ENCODE measurements around the gene DENND2D. TPM values are rescaled to one million over a fixed set of nuclear protein-coding genes. Genes with fewer than 3 reads are reported as not detected.
"Not testable (repeated sequence)": the region's sequence is repeated elsewhere in the genome, so short reads cannot be mapped to it uniquely, and the experiment has no call there.

DENND2D gene
- total and polyA plus RNA-seq, 2 donors (not counting 3 experiments of a cell fraction or from before 2014, with no cell fraction given) = 0.41 to 1.00 TPM

DNA sequence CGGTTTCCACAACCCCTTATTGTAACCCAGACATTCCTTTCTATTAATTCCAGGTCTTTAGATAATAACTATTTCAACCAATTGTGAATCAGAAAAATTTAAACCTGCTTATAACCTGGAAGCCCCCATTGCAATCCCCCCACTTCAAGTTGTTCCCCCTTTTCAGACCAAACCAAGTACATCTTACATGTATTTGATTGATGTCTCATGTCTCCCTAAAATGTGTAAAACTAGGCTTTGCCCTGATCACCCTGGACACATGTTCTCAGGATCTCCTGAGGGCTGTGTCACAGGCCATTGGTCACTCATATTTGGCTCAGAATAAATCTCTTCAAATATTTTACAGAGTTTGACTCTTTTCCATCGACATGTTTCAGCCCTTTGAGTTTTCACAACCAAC, 14.8 kb upstream of the DENND2D start:
- CTCF ChIA-PET = interaction anchor here (1.6 to 1.9 kb wide), 2 partner anchors 8 to 185 kb away, joined by 6 to 7 read pairs; no protein-coding TSS in a partner anchor
- dilution Hi-C loops (cut with MboI; ENCODE audit: extremely low pct_ligation_motif_present, low sequenced_read_pairs); intact Hi-C loops (cut with micrococcal nuclease); H4K20me1 ChIP-seq (replicated peaks; ENCODE audit: control insufficient read depth, extremely low read depth, insufficient read depth, low read length); H3K4me1 ChIP-seq (ENCODE audit: control insufficient read depth, extremely low read depth, insufficient read depth, low read length); H3K4me3 ChIP-seq (replicated peaks in 1 of 3; ENCODE audit: insufficient read depth in 1 of 3, low read depth in 1 of 3, low read length in 3 of 3); H3K79me2 ChIP-seq (ENCODE audit: control insufficient read depth, insufficient read depth, low read length); DNase-seq (ENCODE audit: low read depth, low spot score); H3K9me1 ChIP-seq (replicated peaks; ENCODE audit: control insufficient read depth, extremely low read depth, insufficient read depth, low read length); H3K27ac ChIP-seq (ENCODE audit: insufficient read depth, low read depth, low read length); H3K9me3 ChIP-seq (replicated peaks; ENCODE audit: control insufficient read depth, insufficient read depth, low read length); H3K9ac ChIP-seq (replicated peaks; ENCODE audit: extremely low read depth, insufficient read depth, low read length); BruUV-seq (replicated peaks); FAIRE-seq; H3K27me3 ChIP-seq (ENCODE audit: control insufficient read depth in 2 of 2, insufficient read depth in 2 of 2, low read length in 2 of 2); H3K4me2 ChIP-seq (ENCODE audit: insufficient read depth, low read length); H3K36me3 ChIP-seq (ENCODE audit: control insufficient read depth in 2 of 2, extremely low read depth in 1 of 2, insufficient read depth in 2 of 2, low read length in 2 of 2); POLR2A ChIA-PET; H2AFZ ChIP-seq (ENCODE audit: low read depth, low read length): not testable (repeated sequence)

DNA sequence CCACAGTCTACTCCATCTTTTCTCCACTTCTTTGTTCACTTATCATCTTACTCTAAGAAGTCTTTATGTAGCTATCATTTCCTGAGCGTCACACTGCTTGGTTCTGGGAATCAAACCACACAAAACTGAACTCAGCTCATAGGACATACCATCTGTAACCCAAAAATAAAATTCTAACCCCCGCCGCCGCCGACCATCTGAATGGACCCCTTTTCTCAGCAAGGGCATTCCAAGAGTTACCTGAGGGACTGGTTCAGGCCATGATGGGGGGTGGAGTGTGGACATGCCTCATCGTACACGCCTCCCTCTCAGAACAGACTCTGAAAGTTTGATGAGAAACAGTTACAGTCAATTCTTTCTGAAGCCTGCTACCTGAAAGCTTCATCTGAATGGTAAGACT, 14.4 kb upstream of the DENND2D start:
- Histone ChIP-seq H2AFZ (ENCODE audit: low read depth, low read length) (no peak overlapping the region), H3K79me2 (ENCODE audit: control insufficient read depth, insufficient read depth, low read length) (no peaks in the 10 kb centered on the region), H4K20me1 (replicated peaks; ENCODE audit: control insufficient read depth, extremely low read depth, insufficient read depth, low read length) (no peaks in the 10 kb centered on the region), H3K9me3 (replicated peaks; ENCODE audit: control insufficient read depth, insufficient read depth, low read length) (no peaks in the 10 kb centered on the region), H3K9me1 (replicated peaks; ENCODE audit: control insufficient read depth, extremely low read depth, insufficient read depth, low read length) (no peaks in the 10 kb centered on the region), H3K27me3 (ENCODE audit: control insufficient read depth in 2 of 2, insufficient read depth in 2 of 2, low read length in 2 of 2) (peaks cover 2 to 5% of the 10 kb centered on the region in 2 experiments), H3K9ac (replicated peaks; ENCODE audit: extremely low read depth, insufficient read depth, low read length) (no peak overlapping the region), H3K4me1 (ENCODE audit: control insufficient read depth, extremely low read depth, insufficient read depth, low read length) (no peaks in the 10 kb centered on the region), H3K4me2 (ENCODE audit: insufficient read depth, low read length) (no peak overlapping the region), H3K4me3 (replicated peaks in 1 of 3; ENCODE audit: insufficient read depth in 1 of 3, low read depth in 1 of 3, low read length in 3 of 3) (no peak overlapping the region), H3K27ac (ENCODE audit: insufficient read depth, low read depth, low read length) (no peak overlapping the region), H3K36me3 (ENCODE audit: control insufficient read depth in 2 of 2, extremely low read depth in 1 of 2, insufficient read depth in 2 of 2, low read length in 2 of 2) (no peaks in the 10 kb centered on the region)
- FAIRE-seq (no peak), DNase-seq (ENCODE audit: low read depth, low spot score) (no peak)
- TF ChIP-seq FOS (IDR thresholded peaks at IDR 0.05; ENCODE audit: borderline replicate concordance, insufficient read depth, low read length) (no peak), POLR2AphosphoS5 (IDR thresholded peaks at IDR 0.05; ENCODE audit: insufficient read depth, low read depth, low read length) (no peak), MYC (IDR thresholded peaks at IDR 0.05; ENCODE audit: low read depth, low read length) (no peak), JUN (IDR thresholded peaks at IDR 0.05; ENCODE audit: borderline replicate concordance, insufficient read depth, insufficient read length, low read depth) (no peak), GATA2 (IDR thresholded peaks at IDR 0.05; ENCODE audit: insufficient read depth, insufficient read length, low read depth, low read length) (no peak), EZH2 (IDR thresholded peaks at IDR 0.05; ENCODE audit: borderline replicate concordance, low read depth, low read length, severe bottlenecking) (no peak), POLR2A (IDR thresholded peaks at IDR 0.05; ENCODE audit: low read depth, low read length) (no peak)
- TF ChIP-seq, protein P1, sequence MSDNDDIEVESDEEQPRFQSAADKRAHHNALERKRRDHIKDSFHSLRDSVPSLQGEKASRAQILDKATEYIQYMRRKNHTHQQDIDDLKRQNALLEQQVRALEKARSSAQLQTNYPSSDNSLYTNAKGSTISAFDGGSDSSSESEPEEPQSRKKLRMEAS (IDR thresholded peaks at IDR 0.05; ENCODE audit: insufficient read depth, insufficient read length) = no peak
- TF ChIP-seq, protein P2, sequence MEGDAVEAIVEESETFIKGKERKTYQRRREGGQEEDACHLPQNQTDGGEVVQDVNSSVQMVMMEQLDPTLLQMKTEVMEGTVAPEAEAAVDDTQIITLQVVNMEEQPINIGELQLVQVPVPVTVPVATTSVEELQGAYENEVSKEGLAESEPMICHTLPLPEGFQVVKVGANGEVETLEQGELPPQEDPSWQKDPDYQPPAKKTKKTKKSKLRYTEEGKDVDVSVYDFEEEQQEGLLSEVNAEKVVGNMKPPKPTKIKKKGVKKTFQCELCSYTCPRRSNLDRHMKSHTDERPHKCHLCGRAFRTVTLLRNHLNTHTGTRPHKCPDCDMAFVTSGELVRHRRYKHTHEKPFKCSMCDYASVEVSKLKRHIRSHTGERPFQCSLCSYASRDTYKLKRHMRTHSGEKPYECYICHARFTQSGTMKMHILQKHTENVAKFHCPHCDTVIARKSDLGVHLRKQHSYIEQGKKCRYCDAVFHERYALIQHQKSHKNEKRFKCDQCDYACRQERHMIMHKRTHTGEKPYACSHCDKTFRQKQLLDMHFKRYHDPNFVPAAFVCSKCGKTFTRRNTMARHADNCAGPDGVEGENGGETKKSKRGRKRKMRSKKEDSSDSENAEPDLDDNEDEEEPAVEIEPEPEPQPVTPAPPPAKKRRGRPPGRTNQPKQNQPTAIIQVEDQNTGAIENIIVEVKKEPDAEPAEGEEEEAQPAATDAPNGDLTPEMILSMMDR (IDR thresholded peaks at IDR 0.05; ENCODE audit: extremely low read depth in 1 of 2, insufficient read depth in 1 of 2, low read depth in 1 of 2, low read length in 2 of 2) = no peak
- CTCF ChIA-PET = interaction anchor here (1.6 to 1.9 kb wide), 2 partner anchors 8 to 185 kb away, joined by 6 to 7 read pairs; no protein-coding TSS in a partner anchor
- BruUV-seq (replicated peaks) = no TSS peak
- intact Hi-C loops (cut with micrococcal nuclease) = no loop called here
- dilution Hi-C loops (cut with MboI; ENCODE audit: extremely low pct_ligation_motif_present, low sequenced_read_pairs) = no loop called here
- POLR2A ChIA-PET = interaction anchor here (0.7 kb wide), 1 partner anchor 875 kb away, joined by 7 read pairs; the partner anchor contains the start of gene RBM15

Measured in endothelial cell of umbilical vein (primary cell).